Measurements from ENCODE around the gene P3H3. TPM values are rescaled to one million over a fixed set of nuclear protein-coding genes. Genes with fewer than 3 reads are reported as not detected.
A peak's percentile ranks its signal among the peaks of the same experiment; 100 is the strongest.
"Not testable (repeated sequence)": the region's sequence is repeated elsewhere in the genome, so short reads cannot be mapped to it uniquely, and the experiment has no call there.

Gene P3H3
- total RNA-seq, 6 experiments from 2014 or later = 0.98 to 2.1 (median 1.5) TPM

GRCh38 chr12:6863033-6863432 lies 34.8 kb downstream of the P3H3 start:
- H3K4me1 ChIP-seq = peaks cover 0 to 6% (median 3%) of the 10 kb centered on the region in 4 donors
- intact Hi-C loops (cut with DNase I) = no loop called here
- TF ChIP-seq, protein P1, sequence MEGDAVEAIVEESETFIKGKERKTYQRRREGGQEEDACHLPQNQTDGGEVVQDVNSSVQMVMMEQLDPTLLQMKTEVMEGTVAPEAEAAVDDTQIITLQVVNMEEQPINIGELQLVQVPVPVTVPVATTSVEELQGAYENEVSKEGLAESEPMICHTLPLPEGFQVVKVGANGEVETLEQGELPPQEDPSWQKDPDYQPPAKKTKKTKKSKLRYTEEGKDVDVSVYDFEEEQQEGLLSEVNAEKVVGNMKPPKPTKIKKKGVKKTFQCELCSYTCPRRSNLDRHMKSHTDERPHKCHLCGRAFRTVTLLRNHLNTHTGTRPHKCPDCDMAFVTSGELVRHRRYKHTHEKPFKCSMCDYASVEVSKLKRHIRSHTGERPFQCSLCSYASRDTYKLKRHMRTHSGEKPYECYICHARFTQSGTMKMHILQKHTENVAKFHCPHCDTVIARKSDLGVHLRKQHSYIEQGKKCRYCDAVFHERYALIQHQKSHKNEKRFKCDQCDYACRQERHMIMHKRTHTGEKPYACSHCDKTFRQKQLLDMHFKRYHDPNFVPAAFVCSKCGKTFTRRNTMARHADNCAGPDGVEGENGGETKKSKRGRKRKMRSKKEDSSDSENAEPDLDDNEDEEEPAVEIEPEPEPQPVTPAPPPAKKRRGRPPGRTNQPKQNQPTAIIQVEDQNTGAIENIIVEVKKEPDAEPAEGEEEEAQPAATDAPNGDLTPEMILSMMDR (IDR thresholded peaks at IDR 0.05) = no peak
- no peak for TF ChIP-seq POLR2A (IDR thresholded peaks at IDR 0.05)
- no peak for ATAC-seq
- DNase-seq = peak in 1 of 3 donors; percentile 20
- 97% methylated on average over 5 of the region's 11 CpGs for WGBS (ENCODE audit: insufficient coverage, low coverage, low lambda C conversion rate, missing lambda C conversion rate)
- H3K4me3 ChIP-seq = no peak overlapping the region
- H3K27me3 ChIP-seq = no peaks in the 10 kb centered on the region
- no peaks in the 10 kb centered on the region for H3K9me3 ChIP-seq
- H3K36me3 ChIP-seq = peaks cover 0 to 46% (median 23%) of the 10 kb centered on the region in 4 donors
- no peak overlapping the region for H3K27ac ChIP-seq

DNA sequence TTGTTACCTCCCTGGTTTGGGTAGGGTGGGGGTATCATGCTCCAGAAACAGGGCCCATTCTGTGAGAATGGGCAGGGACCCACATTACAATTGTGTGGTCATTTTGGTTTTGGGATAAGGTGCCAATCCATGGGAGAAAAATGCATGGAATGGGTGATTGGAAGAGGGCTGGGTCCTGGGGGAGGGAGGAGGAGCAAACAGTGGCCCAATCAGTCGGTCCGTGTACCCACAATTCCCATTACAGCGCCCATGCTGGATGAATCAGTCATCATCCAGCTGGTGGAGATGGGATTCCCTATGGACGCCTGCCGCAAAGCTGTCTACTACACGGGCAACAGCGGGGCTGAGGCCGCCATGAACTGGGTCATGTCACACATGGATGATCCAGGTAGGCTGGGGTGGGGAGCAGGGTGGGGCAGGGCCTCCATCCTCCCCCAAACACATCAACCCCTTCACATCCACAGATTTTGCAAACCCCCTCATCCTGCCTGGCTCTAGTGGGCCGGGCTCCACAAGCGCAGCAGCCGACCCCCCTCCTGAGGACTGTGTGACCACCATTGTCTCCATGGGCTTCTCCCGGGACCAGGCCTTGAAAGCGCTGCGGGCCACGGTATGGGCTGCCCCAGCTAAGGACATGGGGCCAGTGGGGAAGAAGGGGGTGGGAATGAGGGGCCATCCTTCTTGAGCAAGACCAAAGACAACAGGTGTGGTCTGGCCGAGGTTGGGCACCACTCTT lies 35.5 kb downstream of the P3H3 start:
- peak in 2 of 3 donors; percentile 15 to 50 for DNase-seq
- Histone ChIP-seq H3K9me3 (no peaks in the 10 kb centered on the region), H3K27me3 (no peaks in the 10 kb centered on the region), H3K36me3 (peaks cover 0 to 39% (median 19%) of the 10 kb centered on the region in 4 donors), H3K4me3 (no peak overlapping the region), H3K4me1 (peaks cover 0 to 12% (median 5%) of the 10 kb centered on the region in 4 donors), H3K27ac (no peak overlapping the region)
- no peak for ATAC-seq
- WGBS (ENCODE audit: insufficient coverage, low coverage, low lambda C conversion rate, missing lambda C conversion rate) = 94% methylated on average over 5 of the region's 16 CpGs
- TF ChIP-seq POLR2A (IDR thresholded peaks at IDR 0.05) = no peak
- TF ChIP-seq, protein P1 (IDR thresholded peaks at IDR 0.05) = no peak
- intact Hi-C loops (cut with DNase I) = no loop called here

- H3K9me3 ChIP-seq; H3K4me3 ChIP-seq; intact Hi-C loops (cut with DNase I); H3K27me3 ChIP-seq; H3K27ac ChIP-seq; ATAC-seq: not testable (repeated sequence)
- DNase-seq = peak in 2 of 3 donors; percentile 13 to 30
- 97% methylated on average over 4 of the region's 5 CpGs for WGBS (ENCODE audit: insufficient coverage, low coverage, low lambda C conversion rate, missing lambda C conversion rate)
- Histone ChIP-seq H3K4me1 (peaks cover 0 to 21% (median 10%) of the 10 kb centered on the region in 4 donors), H3K36me3 (peaks cover 0 to 36% (median 19%) of the 10 kb centered on the region in 4 donors)
These were observed 37.1 kb downstream of the P3H3 start for GRCh38 chr12:6865307-6865706.

- intact Hi-C loops (cut with DNase I) = no loop called here
- Histone ChIP-seq H3K27ac (peak overlapping the region; percentile 67 to 97 (median 93)), H3K4me1 (peaks cover 0 to 24% (median 10%) of the 10 kb centered on the region in 4 donors), H3K27me3 (no peaks in the 10 kb centered on the region), H3K9me3 (no peaks in the 10 kb centered on the region), H3K36me3 (peaks cover 0 to 36% (median 18%) of the 10 kb centered on the region in 4 donors), H3K4me3 (peak overlapping the region in 2 of 3 donors; percentile 93 to 96)
- WGBS (ENCODE audit: insufficient coverage, low coverage, low lambda C conversion rate, missing lambda C conversion rate) = 61% methylated on average over 11 of the region's 19 CpGs
- ATAC-seq (no peak), DNase-seq (peak in 1 of 3 donors; percentile 36)
- no peak for TF ChIP-seq POLR2A (IDR thresholded peaks at IDR 0.05)
- TF ChIP-seq, protein P1 (IDR thresholded peaks at IDR 0.05) = no peak
These were observed 38.1 kb downstream of the P3H3 start for GRCh38 chr12:6866163-6866919.
